GM23338 (cell line): ENCODE measurements around the gene GCDH. TPM values are rescaled to one million over a fixed set of nuclear protein-coding genes. Genes with fewer than 3 reads are reported as not detected.

Experiments
- ATAC-seq: fragments of 200-7000 bp; cut with Tn5 transposase; 3 replicates; pipeline ENCODE4 v1.9.1; 2020
- DNase-seq: peaks from one replicate; pipeline ENCODE4 v3.0.0-alpha.2; 2015; ENCODE audit warnings: low spot score
- H2AFZ ChIP-seq: fragments of 200-600 bp; sonication (generic); 2 replicates; pipeline ENCODE4 v1.8.0; 2016; ENCODE audit warnings: antibody characterized with exemption, mild to moderate bottlenecking, moderate library complexity
- H3F3A ChIP-seq: fragments of 200-600 bp; sonication (generic); replicated peaks from 2 replicates; pipeline ENCODE4 v1.8.0; 2017; ENCODE audit warnings: antibody characterized with exemption, mixed run types, low read depth
- H3K27ac ChIP-seq: fragments of 200-600 bp; sonication (generic); 2 replicates; pipeline ENCODE4 v1.6.1; 2016; ENCODE audit warnings: low read depth
- H3K27me3 ChIP-seq: fragments of 200-600 bp; sonication (generic); 2 replicates; pipeline ENCODE4 v1.8.0; 2016; ENCODE audit warnings: mild to moderate bottlenecking, mixed run types, moderate library complexity; ENCODE audit not compliant: insufficient read depth
- H3K36me3 ChIP-seq: fragments of 200-600 bp; sonication (generic); 2 replicates; pipeline ENCODE4 v1.8.0; 2016; ENCODE audit warnings: mild to moderate bottlenecking; ENCODE audit not compliant: insufficient read depth
- H3K4me1 ChIP-seq: fragments of 200-600 bp; sonication (generic); 2 replicates; pipeline ENCODE4 v1.8.0; 2016; ENCODE audit warnings: mild to moderate bottlenecking, moderate library complexity; ENCODE audit not compliant: insufficient read depth
- H3K4me2 ChIP-seq: fragments of 200-600 bp; sonication (generic); 2 replicates; pipeline ENCODE4 v1.7.1; 2017; ENCODE audit warnings: mixed run types
- H3K4me3 ChIP-seq: fragments of 200-600 bp; sonication (generic); 2 replicates; pipeline ENCODE4 v1.6.1; 2016; ENCODE audit warnings: mixed run types
- H3K79me2 ChIP-seq: fragments of 200-600 bp; sonication (generic); replicated peaks from 2 replicates; pipeline ENCODE4 v1.8.0; 2017; ENCODE audit warnings: mild to moderate bottlenecking; ENCODE audit not compliant: insufficient read depth
- H3K9me2 ChIP-seq: fragments of 200-600 bp; sonication (generic); 2 replicates; pipeline ENCODE4 v1.8.0; 2017; ENCODE audit not compliant: insufficient read depth
- H4K20me1 ChIP-seq: fragments of 200-600 bp; sonication (generic); replicated peaks from 2 replicates; pipeline ENCODE4 v1.8.0; 2017; ENCODE audit warnings: mild to moderate bottlenecking; ENCODE audit not compliant: insufficient read depth
- H3K27ac Mint-ChIP-seq: 2 replicates; pipeline ENCODE4 v1.8.0; 2020; ENCODE audit warnings: inconsistent platforms, mild to moderate bottlenecking, moderate library complexity, mixed read lengths
- H3K27me3 Mint-ChIP-seq: 3 replicates; pipeline ENCODE4 v1.8.0; 2022; ENCODE audit warnings: low read depth, mild to moderate bottlenecking, moderate library complexity, mixed read lengths, inconsistent platforms; ENCODE audit not compliant: insufficient read depth, poor library complexity
- H3K36me3 Mint-ChIP-seq: 3 replicates; pipeline ENCODE4 v1.8.0; 2021; ENCODE audit warnings: low read depth, mild to moderate bottlenecking, inconsistent platforms, moderate library complexity, mixed read lengths
- H3K4me1 Mint-ChIP-seq: 3 replicates; pipeline ENCODE4 v1.8.0; 2020; ENCODE audit warnings: mild to moderate bottlenecking, inconsistent platforms, mixed read lengths
- H3K4me3 Mint-ChIP-seq: 3 replicates; pipeline ENCODE4 v1.8.0; 2021; ENCODE audit warnings: moderate library complexity, mild to moderate bottlenecking, inconsistent platforms, mixed read lengths
- H3K9me3 Mint-ChIP-seq: 3 replicates; pipeline ENCODE4 v1.8.0; 2020; ENCODE audit warnings: moderate library complexity, mild to moderate bottlenecking, inconsistent platforms, mixed read lengths
- CREB1 ChIP-seq: fragments of 250-450 bp; sonication (Bioruptor Pico); IDR thresholded peaks from 2 replicates; pipeline ENCODE4 v1.5.0; 2020; ENCODE audit warnings: low read depth, mild to moderate bottlenecking, moderate library complexity
- EZH2 ChIP-seq: fragments of 200-600 bp; sonication (generic); IDR thresholded peaks from one replicate; pipeline ENCODE4 v1.8.0; 2017; ENCODE audit warnings: antibody characterized with exemption, mild to moderate bottlenecking, low read depth; ENCODE audit not compliant: unreplicated experiment
- JUNB ChIP-seq: IDR thresholded peaks from one replicate; pipeline ENCODE4 v1.6.1; 2016; ENCODE audit warnings: antibody characterized with exemption; ENCODE audit not compliant: unreplicated experiment
- STAT1 ChIP-seq: IDR thresholded peaks from one replicate; pipeline ENCODE4 v1.6.1; 2016; ENCODE audit warnings: antibody characterized with exemption; ENCODE audit not compliant: unreplicated experiment
- polyA plus RNA-seq: library from polyadenylated mRNA; unstranded; fragments of >200 nt; fragmentation: Nextera tagmentation; extraction: Ambion mirVana; gene quantifications from 2 replicates; pipeline ENCODE4 v1.2.1, GENCODE V29; 2016
- total RNA-seq: library from RNA; depleted of rRNA; stranded (reverse); fragments of >200 nt; shearing (Covaris generic); gene quantifications from 2 replicates; pipeline ENCODE4 v1.2.3, GENCODE V29; 2014
- TF ChIP-seq, protein P1 (sequence below): fragments of 250-450 bp; sonication (Bioruptor Pico); IDR thresholded peaks from 2 replicates; pipeline ENCODE4 v1.5.0; 2020; ENCODE audit warnings: mild to moderate bottlenecking, moderate library complexity
- TF ChIP-seq, protein P2 (sequence below): IDR thresholded peaks from 2 replicates; pipeline ENCODE4 v1.6.1; 2016; ENCODE audit warnings: antibody characterized with exemption
- TF ChIP-seq, protein P3 (sequence below), 2 experiments: fragments of 200-600 bp in 1 of 2; sonication (generic) in 1 of 2; conservative IDR thresholded peaks; 2 replicates each; pipeline versions ENCODE4 v1.5.1 to v1.6.1; 2016 to 2017; ENCODE audit warnings: antibody characterized with exemption in 2 of 2, low read depth in 2 of 2, mild to moderate bottlenecking in 2 of 2, moderate library complexity in 1 of 2
- TF ChIP-seq, protein P4 (sequence below): IDR thresholded peaks from one replicate; pipeline ENCODE4 v1.6.1; 2018; ENCODE audit warnings: antibody characterized with exemption; ENCODE audit not compliant: unreplicated experiment

The GCDH gene
- total and polyA plus RNA-seq, 2 experiments from 2014 or later: 54.1 to 99.8 TPM

DNA sequence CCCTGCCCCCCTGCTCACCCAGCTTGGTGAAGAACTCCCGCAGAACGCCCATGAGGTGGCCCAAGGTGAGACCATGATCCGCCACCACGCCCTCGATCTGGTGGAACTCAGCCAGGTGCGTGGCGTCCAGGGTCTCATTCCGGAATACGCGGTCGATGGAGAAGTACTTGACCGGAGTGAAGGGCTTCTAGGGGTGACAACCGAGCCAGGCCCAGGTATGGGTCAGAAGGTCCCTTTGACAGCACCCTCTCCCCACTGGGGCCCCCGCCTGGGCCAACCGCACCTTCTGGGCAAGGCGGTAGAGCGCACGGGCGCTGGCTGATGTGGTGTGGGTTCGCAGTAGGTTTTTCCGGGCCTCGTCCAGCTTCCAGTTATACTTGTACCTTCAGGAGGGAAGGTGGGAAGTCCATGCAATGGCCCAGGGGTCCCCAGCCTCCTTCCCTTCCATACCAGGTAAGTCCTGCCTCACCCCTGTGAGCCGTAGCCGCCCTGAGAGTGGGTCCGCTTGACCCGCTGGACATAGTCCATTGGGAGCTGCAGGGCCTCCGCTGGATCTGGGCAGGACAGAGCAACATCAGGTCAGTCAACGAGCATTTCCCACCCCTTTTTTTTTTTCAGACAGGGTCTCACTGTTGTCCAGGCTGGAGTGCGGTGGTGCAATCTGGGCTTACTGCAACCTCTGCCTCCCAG is 33.8 kb downstream of the GCDH start:
- H3K4me1 ChIP-seq: no peaks in the 10 kb centered on the region
- no peak overlapping the region for H3K4me3 ChIP-seq
- H3K36me3 Mint-ChIP-seq: peaks cover 85% of the 10 kb centered on the region
- peaks cover 12% of the 10 kb centered on the region; the same call in 1 of the 2 replicates for H3F3A ChIP-seq
- peaks cover 6% of the 10 kb centered on the region; the same call in 1 of the 2 replicates for H4K20me1 ChIP-seq
- no peaks in the 10 kb centered on the region for H3K79me2 ChIP-seq
- no peaks in the 10 kb centered on the region for H3K27me3 ChIP-seq
- H3K27ac Mint-ChIP-seq: no peak overlapping the region
- H3K9me2 ChIP-seq: no peaks in the 10 kb centered on the region
- H3K27ac ChIP-seq: no peak overlapping the region
- peaks cover 26% of the 10 kb centered on the region for H3K27me3 Mint-ChIP-seq
- peaks cover 42% of the 10 kb centered on the region for H3K36me3 ChIP-seq
- no peak overlapping the region for H2AFZ ChIP-seq
- H3K4me3 Mint-ChIP-seq: no peak overlapping the region
- H3K9me3 Mint-ChIP-seq: no peaks in the 10 kb centered on the region
- DNase-seq (no peak), ATAC-seq (no peak)
- no peaks in the 10 kb centered on the region for H3K4me1 Mint-ChIP-seq
- no peak overlapping the region for H3K4me2 ChIP-seq
- TF ChIP-seq EZH2: no peak
- TF ChIP-seq, protein P1, sequence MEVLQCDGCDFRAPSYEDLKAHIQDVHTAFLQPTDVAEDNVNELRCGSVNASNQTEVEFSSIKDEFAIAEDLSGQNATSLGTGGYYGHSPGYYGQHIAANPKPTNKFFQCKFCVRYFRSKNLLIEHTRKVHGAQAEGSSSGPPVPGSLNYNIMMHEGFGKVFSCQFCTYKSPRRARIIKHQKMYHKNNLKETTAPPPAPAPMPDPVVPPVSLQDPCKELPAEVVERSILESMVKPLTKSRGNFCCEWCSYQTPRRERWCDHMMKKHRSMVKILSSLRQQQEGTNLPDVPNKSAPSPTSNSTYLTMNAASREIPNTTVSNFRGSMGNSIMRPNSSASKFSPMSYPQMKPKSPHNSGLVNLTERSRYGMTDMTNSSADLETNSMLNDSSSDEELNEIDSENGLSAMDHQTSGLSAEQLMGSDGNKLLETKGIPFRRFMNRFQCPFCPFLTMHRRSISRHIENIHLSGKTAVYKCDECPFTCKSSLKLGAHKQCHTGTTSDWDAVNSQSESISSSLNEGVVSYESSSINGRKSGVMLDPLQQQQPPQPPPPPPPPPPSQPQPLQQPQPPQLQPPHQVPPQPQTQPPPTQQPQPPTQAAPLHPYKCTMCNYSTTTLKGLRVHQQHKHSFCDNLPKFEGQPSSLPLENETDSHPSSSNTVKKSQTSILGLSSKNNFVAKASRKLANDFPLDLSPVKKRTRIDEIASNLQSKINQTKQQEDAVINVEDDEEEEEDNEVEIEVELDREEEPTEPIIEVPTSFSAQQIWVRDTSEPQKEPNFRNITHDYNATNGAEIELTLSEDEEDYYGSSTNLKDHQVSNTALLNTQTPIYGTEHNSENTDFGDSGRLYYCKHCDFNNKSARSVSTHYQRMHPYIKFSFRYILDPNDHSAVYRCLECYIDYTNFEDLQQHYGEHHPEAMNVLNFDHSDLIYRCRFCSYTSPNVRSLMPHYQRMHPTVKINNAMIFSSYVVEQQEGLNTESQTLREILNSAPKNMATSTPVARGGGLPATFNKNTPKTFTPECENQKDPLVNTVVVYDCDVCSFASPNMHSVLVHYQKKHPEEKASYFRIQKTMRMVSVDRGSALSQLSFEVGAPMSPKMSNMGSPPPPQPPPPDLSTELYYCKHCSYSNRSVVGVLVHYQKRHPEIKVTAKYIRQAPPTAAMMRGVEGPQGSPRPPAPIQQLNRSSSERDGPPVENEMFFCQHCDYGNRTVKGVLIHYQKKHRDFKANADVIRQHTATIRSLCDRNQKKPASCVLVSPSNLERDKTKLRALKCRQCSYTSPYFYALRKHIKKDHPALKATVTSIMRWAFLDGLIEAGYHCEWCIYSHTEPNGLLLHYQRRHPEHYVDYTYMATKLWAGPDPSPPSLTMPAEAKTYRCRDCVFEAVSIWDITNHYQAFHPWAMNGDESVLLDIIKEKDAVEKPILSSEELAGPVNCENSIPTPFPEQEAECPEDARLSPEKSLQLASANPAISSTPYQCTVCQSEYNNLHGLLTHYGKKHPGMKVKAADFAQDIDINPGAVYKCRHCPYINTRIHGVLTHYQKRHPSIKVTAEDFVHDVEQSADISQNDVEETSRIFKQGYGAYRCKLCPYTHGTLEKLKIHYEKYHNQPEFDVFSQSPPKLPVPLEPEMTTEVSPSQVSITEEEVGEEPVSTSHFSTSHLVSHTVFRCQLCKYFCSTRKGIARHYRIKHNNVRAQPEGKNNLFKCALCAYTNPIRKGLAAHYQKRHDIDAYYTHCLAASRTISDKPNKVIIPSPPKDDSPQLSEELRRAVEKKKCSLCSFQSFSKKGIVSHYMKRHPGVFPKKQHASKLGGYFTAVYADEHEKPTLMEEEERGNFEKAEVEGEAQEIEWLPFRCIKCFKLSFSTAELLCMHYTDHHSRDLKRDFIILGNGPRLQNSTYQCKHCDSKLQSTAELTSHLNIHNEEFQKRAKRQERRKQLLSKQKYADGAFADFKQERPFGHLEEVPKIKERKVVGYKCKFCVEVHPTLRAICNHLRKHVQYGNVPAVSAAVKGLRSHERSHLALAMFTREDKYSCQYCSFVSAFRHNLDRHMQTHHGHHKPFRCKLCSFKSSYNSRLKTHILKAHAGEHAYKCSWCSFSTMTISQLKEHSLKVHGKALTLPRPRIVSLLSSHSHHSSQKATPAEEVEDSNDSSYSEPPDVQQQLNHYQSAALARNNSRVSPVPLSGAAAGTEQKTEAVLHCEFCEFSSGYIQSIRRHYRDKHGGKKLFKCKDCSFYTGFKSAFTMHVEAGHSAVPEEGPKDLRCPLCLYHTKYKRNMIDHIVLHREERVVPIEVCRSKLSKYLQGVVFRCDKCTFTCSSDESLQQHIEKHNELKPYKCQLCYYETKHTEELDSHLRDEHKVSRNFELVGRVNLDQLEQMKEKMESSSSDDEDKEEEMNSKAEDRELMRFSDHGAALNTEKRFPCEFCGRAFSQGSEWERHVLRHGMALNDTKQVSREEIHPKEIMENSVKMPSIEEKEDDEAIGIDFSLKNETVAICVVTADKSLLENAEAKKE (CRISPR knock-in tag): no peak
- no peak for TF ChIP-seq CREB1 (CRISPR knock-in tag)
- TF ChIP-seq, protein P2, sequence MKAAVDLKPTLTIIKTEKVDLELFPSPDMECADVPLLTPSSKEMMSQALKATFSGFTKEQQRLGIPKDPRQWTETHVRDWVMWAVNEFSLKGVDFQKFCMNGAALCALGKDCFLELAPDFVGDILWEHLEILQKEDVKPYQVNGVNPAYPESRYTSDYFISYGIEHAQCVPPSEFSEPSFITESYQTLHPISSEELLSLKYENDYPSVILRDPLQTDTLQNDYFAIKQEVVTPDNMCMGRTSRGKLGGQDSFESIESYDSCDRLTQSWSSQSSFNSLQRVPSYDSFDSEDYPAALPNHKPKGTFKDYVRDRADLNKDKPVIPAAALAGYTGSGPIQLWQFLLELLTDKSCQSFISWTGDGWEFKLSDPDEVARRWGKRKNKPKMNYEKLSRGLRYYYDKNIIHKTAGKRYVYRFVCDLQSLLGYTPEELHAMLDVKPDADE: no peak
- no peak for TF ChIP-seq JUNB
- no peak for TF ChIP-seq STAT1
- TF ChIP-seq, protein P3, sequence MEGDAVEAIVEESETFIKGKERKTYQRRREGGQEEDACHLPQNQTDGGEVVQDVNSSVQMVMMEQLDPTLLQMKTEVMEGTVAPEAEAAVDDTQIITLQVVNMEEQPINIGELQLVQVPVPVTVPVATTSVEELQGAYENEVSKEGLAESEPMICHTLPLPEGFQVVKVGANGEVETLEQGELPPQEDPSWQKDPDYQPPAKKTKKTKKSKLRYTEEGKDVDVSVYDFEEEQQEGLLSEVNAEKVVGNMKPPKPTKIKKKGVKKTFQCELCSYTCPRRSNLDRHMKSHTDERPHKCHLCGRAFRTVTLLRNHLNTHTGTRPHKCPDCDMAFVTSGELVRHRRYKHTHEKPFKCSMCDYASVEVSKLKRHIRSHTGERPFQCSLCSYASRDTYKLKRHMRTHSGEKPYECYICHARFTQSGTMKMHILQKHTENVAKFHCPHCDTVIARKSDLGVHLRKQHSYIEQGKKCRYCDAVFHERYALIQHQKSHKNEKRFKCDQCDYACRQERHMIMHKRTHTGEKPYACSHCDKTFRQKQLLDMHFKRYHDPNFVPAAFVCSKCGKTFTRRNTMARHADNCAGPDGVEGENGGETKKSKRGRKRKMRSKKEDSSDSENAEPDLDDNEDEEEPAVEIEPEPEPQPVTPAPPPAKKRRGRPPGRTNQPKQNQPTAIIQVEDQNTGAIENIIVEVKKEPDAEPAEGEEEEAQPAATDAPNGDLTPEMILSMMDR (conservative IDR thresholded peaks at IDR 0.05; ENCODE audit: low read depth in 2 of 2): no peak
- TF ChIP-seq, protein P4, sequence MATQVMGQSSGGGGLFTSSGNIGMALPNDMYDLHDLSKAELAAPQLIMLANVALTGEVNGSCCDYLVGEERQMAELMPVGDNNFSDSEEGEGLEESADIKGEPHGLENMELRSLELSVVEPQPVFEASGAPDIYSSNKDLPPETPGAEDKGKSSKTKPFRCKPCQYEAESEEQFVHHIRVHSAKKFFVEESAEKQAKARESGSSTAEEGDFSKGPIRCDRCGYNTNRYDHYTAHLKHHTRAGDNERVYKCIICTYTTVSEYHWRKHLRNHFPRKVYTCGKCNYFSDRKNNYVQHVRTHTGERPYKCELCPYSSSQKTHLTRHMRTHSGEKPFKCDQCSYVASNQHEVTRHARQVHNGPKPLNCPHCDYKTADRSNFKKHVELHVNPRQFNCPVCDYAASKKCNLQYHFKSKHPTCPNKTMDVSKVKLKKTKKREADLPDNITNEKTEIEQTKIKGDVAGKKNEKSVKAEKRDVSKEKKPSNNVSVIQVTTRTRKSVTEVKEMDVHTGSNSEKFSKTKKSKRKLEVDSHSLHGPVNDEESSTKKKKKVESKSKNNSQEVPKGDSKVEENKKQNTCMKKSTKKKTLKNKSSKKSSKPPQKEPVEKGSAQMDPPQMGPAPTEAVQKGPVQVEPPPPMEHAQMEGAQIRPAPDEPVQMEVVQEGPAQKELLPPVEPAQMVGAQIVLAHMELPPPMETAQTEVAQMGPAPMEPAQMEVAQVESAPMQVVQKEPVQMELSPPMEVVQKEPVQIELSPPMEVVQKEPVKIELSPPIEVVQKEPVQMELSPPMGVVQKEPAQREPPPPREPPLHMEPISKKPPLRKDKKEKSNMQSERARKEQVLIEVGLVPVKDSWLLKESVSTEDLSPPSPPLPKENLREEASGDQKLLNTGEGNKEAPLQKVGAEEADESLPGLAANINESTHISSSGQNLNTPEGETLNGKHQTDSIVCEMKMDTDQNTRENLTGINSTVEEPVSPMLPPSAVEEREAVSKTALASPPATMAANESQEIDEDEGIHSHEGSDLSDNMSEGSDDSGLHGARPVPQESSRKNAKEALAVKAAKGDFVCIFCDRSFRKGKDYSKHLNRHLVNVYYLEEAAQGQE: no peak
